Activated CD8-positive, alpha-beta memory T cell treated with anti-CD3 and anti-CD28 coated beads for 48 hours (primary cell): ENCODE results near the gene KCTD16.

Experiments used
- DNase-seq, 3 experiments: peaks; one replicate each; pipeline ENCODE4 v3.0.0-alpha.2; 2020; ENCODE audit warnings: low read depth in 2 of 3, low spot score in 2 of 3

Gene KCTD16

GRCh38 chr5:144393641-144394435, 223.2 kb downstream of the KCTD16 start:
- no peak for DNase-seq

GRCh38 chr5:144395704-144396103, 225.0 kb downstream of the KCTD16 start:
- no peak for DNase-seq

- no peak for DNase-seq
Measured at GRCh38 chr5:144403058-144403457, 232.4 kb downstream of the KCTD16 start.

GRCh38 chr5:144403817-144404420, 233.2 kb downstream of the KCTD16 start:
- no peak for DNase-seq

- no peak for DNase-seq
Measured at GRCh38 chr5:144404672-144405071, 234.0 kb downstream of the KCTD16 start.

- no peak for DNase-seq
Measured at GRCh38 chr5:144405991-144406390, 235.3 kb downstream of the KCTD16 start.

- DNase-seq = no peak
Measured at GRCh38 chr5:144406442-144406841, 235.8 kb downstream of the KCTD16 start.

GRCh38 chr5:144414202-144415029, 243.7 kb downstream of the KCTD16 start:
- no peak for DNase-seq

GRCh38 chr5:144416196-144416595, 245.5 kb downstream of the KCTD16 start:
- DNase-seq = no peak

- no peak for DNase-seq
Measured at GRCh38 chr5:144418719-144419118, 248.0 kb downstream of the KCTD16 start.

GRCh38 chr5:144421411-144421810, 250.7 kb downstream of the KCTD16 start:
- DNase-seq = no peak

GRCh38 chr5:144422018-144422727, 251.5 kb downstream of the KCTD16 start:
- no peak for DNase-seq

- DNase-seq = no peak
Measured at GRCh38 chr5:144427866-144428265, 257.2 kb downstream of the KCTD16 start.

- DNase-seq = no peak
Measured at GRCh38 chr5:144428326-144428725, 257.7 kb downstream of the KCTD16 start.

- DNase-seq = no peak
Measured at GRCh38 chr5:144429405-144429804, 258.7 kb downstream of the KCTD16 start.

- no peak for DNase-seq
Measured at GRCh38 chr5:144429905-144430304, 259.2 kb downstream of the KCTD16 start.

- no peak for DNase-seq
Measured at GRCh38 chr5:144433140-144433822, 262.6 kb downstream of the KCTD16 start.

- DNase-seq = no peak
Measured at GRCh38 chr5:144433893-144434292, 263.2 kb downstream of the KCTD16 start.

- DNase-seq = no peak
Measured at GRCh38 chr5:144436007-144436406, 265.3 kb downstream of the KCTD16 start.

- DNase-seq = no peak
Measured at GRCh38 chr5:144438237-144438636, 267.6 kb downstream of the KCTD16 start.

GRCh38 chr5:144448457-144448856, 277.8 kb downstream of the KCTD16 start:
- DNase-seq = no peak
